ENCODE results near the gene LBR. TPM values are rescaled to one million over a fixed set of nuclear protein-coding genes. Genes with fewer than 3 reads are reported as not detected.

The LBR gene
- total RNA-seq, 1 donor from 2014 or later = 176 TPM

GRCh38 chr1:225361176-225361575 is 66.7 kb downstream of the LBR start:
- no peak overlapping the region for H3K4me3 Mint-ChIP-seq
- H3K36me3 Mint-ChIP-seq (ENCODE audit: low read depth) = no peaks in the 10 kb centered on the region
- H3K4me1 Mint-ChIP-seq (ENCODE audit: low read depth) = peaks cover 12% of the 10 kb centered on the region
- intact Hi-C loops (cut with micrococcal nuclease) = no loop called here
- H3K27ac Mint-ChIP-seq = no peak overlapping the region
- DNase-seq (ENCODE audit: low spot score) = no peak
- H3K9me3 Mint-ChIP-seq = no peaks in the 10 kb centered on the region
- H3K27me3 Mint-ChIP-seq (ENCODE audit: insufficient read depth) = peaks cover 19% of the 10 kb centered on the region

- H3K9me3 Mint-ChIP-seq = no peaks in the 10 kb centered on the region
- peaks cover 12% of the 10 kb centered on the region for H3K4me1 Mint-ChIP-seq (ENCODE audit: low read depth)
Measured at GRCh38 chr1:225360119-225360518, 67.7 kb downstream of the LBR start.

GRCh38 chr1:225355863-225356262 is 72.0 kb downstream of the LBR start:
- peaks cover 31% of the 10 kb centered on the region for H3K27me3 Mint-ChIP-seq (ENCODE audit: insufficient read depth)
- no peaks in the 10 kb centered on the region for H3K36me3 Mint-ChIP-seq (ENCODE audit: low read depth)
- no peaks in the 10 kb centered on the region for H3K4me1 Mint-ChIP-seq (ENCODE audit: low read depth)
- no peak overlapping the region for H3K27ac Mint-ChIP-seq
- H3K4me3 Mint-ChIP-seq = no peak overlapping the region
- intact Hi-C loops (cut with micrococcal nuclease) = no loop called here
- no peaks in the 10 kb centered on the region for H3K9me3 Mint-ChIP-seq
- no peak for DNase-seq (ENCODE audit: low spot score)

More at GRCh38 chr1:225360119-225360518, 67.7 kb downstream of the LBR start:
- Mint-ChIP-seq H3K27ac (no peak overlapping the region), H3K27me3 (ENCODE audit: insufficient read depth) (peaks cover 21% of the 10 kb centered on the region), H3K36me3 (ENCODE audit: low read depth) (no peaks in the 10 kb centered on the region), H3K4me3 (no peak overlapping the region)
- intact Hi-C loops (cut with micrococcal nuclease) = no loop called here
- DNase-seq (ENCODE audit: low spot score) = no peak

- H3K9me3 Mint-ChIP-seq = no peaks in the 10 kb centered on the region
- H3K27me3 Mint-ChIP-seq (ENCODE audit: insufficient read depth) = peaks cover 31% of the 10 kb centered on the region
- no peak overlapping the region for H3K27ac Mint-ChIP-seq
- no peaks in the 10 kb centered on the region for H3K4me1 Mint-ChIP-seq (ENCODE audit: low read depth)
- intact Hi-C loops (cut with micrococcal nuclease) = no loop called here
- no peaks in the 10 kb centered on the region for H3K36me3 Mint-ChIP-seq (ENCODE audit: low read depth)
- H3K4me3 Mint-ChIP-seq = no peak overlapping the region
- no peak for DNase-seq (ENCODE audit: low spot score)
Measured at GRCh38 chr1:225354906-225355305, 72.9 kb downstream of the LBR start.

Other genes starting within 250 kb of the LBR start
- 0.05 and 0.23 TPM in 2 replicates for gene ENAH, start 225.1 kb upstream of the LBR start, total RNA-seq

All from activated T-helper 1 cell treated with anti-CD3 and anti-CD28 coated beads, Interleukin-12 subunit alpha, Interleukin-12 subunit beta, Interleukin-2, Interleukin-4 antibody, amounts not matched to agents 30 ng/mL and 10 ng/mL and 1 ng/mL, durations not matched to agents 14 hours and 24 hours and 36 hours (primary cell).